ENCODE measurements around the gene BBS4.
"Not testable (repeated sequence)": the region's sequence is repeated elsewhere in the genome, so short reads cannot be mapped to it uniquely, and the experiment has no call there.

BBS4 gene

GRCh38 chr15:72685925-72686794, at the start of gene BBS4, which contains the start of gene HIGD2B:
BBS4 (plus strand) TSS chr15:72686207; CDS start chr15:72686228, 21 bp downstream.
HIGD2B (minus strand) TSS chr15:72686182; CDS start chr15:72676374, 9,808 bp downstream.
- peak; percentile 73 to 77 for DNase-seq (ENCODE audit: low read depth in 2 of 2)

- DNase-seq (ENCODE audit: low read depth in 2 of 2) = peak; percentile 2 to 16
Measured at GRCh38 chr15:72636519-72637282, 49.3 kb upstream of the BBS4 start.

GRCh38 chr15:72639759-72640483, 46.1 kb upstream of the BBS4 start:
- not testable (repeated sequence) for DNase-seq (ENCODE audit: low read depth in 2 of 2)

GRCh38 chr15:72642271-72642670, 43.7 kb upstream of the BBS4 start:
- DNase-seq (ENCODE audit: low read depth in 2 of 2) = not testable (repeated sequence)

GRCh38 chr15:72648631-72649253, 37.3 kb upstream of the BBS4 start:
- not testable (repeated sequence) for DNase-seq (ENCODE audit: low read depth in 2 of 2)

GRCh38 chr15:72654397-72654796, 31.6 kb upstream of the BBS4 start, which contains the start of gene GOLGA6B:
GOLGA6B (plus strand) TSS chr15:72654697; CDS start chr15:72654738, 41 bp downstream.
- not testable (repeated sequence) for DNase-seq (ENCODE audit: low read depth in 2 of 2)

GRCh38 chr15:72656014-72656413, 30.0 kb upstream of the BBS4 start:
- DNase-seq (ENCODE audit: low read depth in 2 of 2) = not testable (repeated sequence)

- DNase-seq (ENCODE audit: low read depth in 2 of 2) = not testable (repeated sequence)
Measured at GRCh38 chr15:72661081-72661480, 24.9 kb upstream of the BBS4 start.

- not testable (repeated sequence) for DNase-seq (ENCODE audit: low read depth in 2 of 2)
Measured at GRCh38 chr15:72663931-72664330, 22.1 kb upstream of the BBS4 start.

- DNase-seq (ENCODE audit: low read depth in 2 of 2) = not testable (repeated sequence)
Measured at GRCh38 chr15:72665706-72666105, 20.3 kb upstream of the BBS4 start.

- DNase-seq (ENCODE audit: low read depth in 2 of 2) = not testable (repeated sequence)
Measured at GRCh38 chr15:72669803-72670202, 16.2 kb upstream of the BBS4 start.

GRCh38 chr15:72670656-72671352, 15.2 kb upstream of the BBS4 start:
- DNase-seq (ENCODE audit: low read depth in 2 of 2) = peak; percentile 30 to 33

- DNase-seq (ENCODE audit: low read depth in 2 of 2) = no peak
Measured at GRCh38 chr15:72671525-72671924, 14.5 kb upstream of the BBS4 start.

GRCh38 chr15:72676838-72677237, 9.2 kb upstream of the BBS4 start:
- no peak for DNase-seq (ENCODE audit: low read depth in 2 of 2)

- DNase-seq (ENCODE audit: low read depth in 2 of 2) = no peak
Measured at GRCh38 chr15:72680931-72681330, 5.1 kb upstream of the BBS4 start.

- DNase-seq (ENCODE audit: low read depth in 2 of 2) = no peak
Measured at GRCh38 chr15:72682772-72683171, 3.2 kb upstream of the BBS4 start.

- no peak for DNase-seq (ENCODE audit: low read depth in 2 of 2)
Measured at GRCh38 chr15:72685301-72685924, 594 bp upstream of the BBS4 start.

- no peak for DNase-seq (ENCODE audit: low read depth in 2 of 2)
Measured at GRCh38 chr15:72688697-72689096, 2.7 kb downstream of the BBS4 start.

GRCh38 chr15:72690938-72691337, 4.9 kb downstream of the BBS4 start:
- DNase-seq (ENCODE audit: low read depth in 2 of 2) = no peak

GRCh38 chr15:72698938-72699337, 12.9 kb downstream of the BBS4 start:
- DNase-seq (ENCODE audit: low read depth in 2 of 2) = no peak

Measured in activated CD8-positive, alpha-beta memory T cell treated with anti-CD3 and anti-CD28 coated beads for 4 hours (primary cell).